Measurements from ENCODE around the gene KRT86. TPM values are rescaled to one million over a fixed set of nuclear protein-coding genes. Genes with fewer than 3 reads are reported as not detected.

The KRT86 gene
- 0.21 and 0.72 TPM in 2 replicates for total RNA-seq

DNA sequence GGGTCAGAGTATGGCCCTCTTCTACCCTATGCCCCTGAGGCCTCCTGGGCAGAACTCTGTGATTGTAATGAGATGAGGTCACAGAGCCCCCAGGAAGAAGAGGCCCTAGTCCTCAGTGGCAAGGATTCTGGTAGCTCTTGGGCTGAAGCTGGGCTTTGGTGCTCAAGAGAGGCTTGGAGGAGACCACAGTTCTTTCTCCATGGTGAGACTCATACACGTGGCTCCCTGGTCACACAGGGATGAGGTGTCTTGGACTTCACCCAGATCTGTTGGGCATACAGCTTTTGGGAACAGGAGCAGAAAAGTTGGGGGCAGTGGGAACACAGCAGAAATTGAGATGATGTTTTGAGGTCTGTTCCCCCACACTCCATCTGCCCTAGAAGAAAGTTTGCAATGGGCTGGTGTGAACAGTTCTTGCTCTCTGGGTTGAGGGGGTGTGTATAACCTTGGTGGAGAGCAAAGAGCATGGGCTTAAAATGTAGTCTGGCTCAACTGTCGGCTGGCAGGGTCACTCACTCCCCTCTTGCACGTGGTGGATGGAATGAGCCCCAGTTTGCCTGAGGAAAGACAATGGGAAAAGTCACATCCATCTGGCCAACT, at the start of gene KRT86:
Gene KRT86 (plus strand): TSS at position 125 of the 600 bp plus-strand sequence. CDS start 27,272 bp downstream, outside the sequence.

DNA sequence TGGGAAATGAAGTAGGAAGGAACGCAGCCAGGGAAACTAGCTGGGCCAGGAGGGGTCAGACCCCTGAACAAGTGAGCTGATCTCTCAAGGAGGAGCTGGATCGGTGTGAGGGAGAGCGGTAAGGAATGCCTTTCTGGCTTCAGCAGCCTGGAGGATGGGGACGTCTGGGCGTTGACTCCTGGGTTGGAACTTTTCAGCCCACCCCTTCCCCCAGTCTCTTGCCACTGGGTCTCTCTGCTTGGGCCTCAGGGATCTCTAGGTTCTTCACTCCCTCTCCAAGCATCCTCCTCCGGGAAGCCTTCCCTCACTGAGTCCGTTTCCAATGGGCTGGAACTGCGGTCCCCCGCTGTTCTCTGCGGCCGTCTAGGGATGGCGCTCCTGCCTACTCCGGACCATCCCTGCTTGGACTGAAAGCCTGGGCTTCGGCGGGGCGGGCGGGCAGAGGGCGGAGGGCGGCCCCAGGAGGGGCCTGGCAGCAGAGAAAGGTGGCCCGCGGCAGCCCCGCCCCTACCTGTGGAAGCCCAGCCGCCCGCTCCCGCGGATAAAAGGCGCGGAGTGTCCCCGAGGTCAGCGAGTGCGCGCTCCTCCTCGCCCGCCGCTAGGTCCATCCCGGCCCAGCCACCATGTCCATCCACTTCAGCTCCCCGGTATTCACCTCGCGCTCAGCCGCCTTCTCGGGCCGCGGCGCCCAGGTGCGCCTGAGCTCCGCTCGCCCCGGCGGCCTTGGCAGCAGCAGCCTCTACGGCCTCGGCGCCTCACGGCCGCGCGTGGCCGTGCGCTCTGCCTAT, 41.6 kb upstream of the KRT86 start, which contains the start of gene KRT7:
Gene KRT7 (plus strand): TSS at position 570 of the 788 bp plus-strand sequence. CDS start 54 bp downstream, at position 624.

GRCh38 chr12:52291267-52291935, 17.0 kb downstream of the KRT86 start, which contains the start of gene KRT81:
TSS of gene KRT81 (minus strand) at chr12:52291534. CDS start at chr12:52291465, 69 bp downstream.

GRCh38 chr12:52320784-52321400, 46.4 kb downstream of the KRT86 start, which contains the start of gene KRT83:
TSS of gene KRT83 (minus strand) at chr12:52321398. CDS start at chr12:52321335, 63 bp downstream.

Other genes with a start within 250 kb of the KRT86 start
- gene NR4A1, start 223.2 kb upstream of the KRT86 start, total RNA-seq = 0.72 and 2.8 TPM in 2 replicates
- gene ATG101, start 204.7 kb upstream of the KRT86 start, total RNA-seq = 76.1 and 124 TPM in 2 replicates
- gene SMIM41, start 194.9 kb upstream of the KRT86 start, total RNA-seq = not detected in 2 replicates
- 8.3 and 11.8 TPM in 2 replicates for gene KRT80, start 82.6 kb upstream of the KRT86 start, total RNA-seq
- 775 and 1,618 TPM in 2 replicates for gene KRT7, start 41.4 kb upstream of the KRT86 start, total RNA-seq
- gene KRT81, start 16.9 kb downstream of the KRT86 start, total RNA-seq = 10.8 TPM in 1 of 2 replicates, not detected in the other
- under 0.01 and 0.21 TPM in 2 replicates for gene KRT83, start 46.8 kb downstream of the KRT86 start, total RNA-seq
- not detected in 2 replicates for gene KRT85, start 92.8 kb downstream of the KRT86 start, total RNA-seq
- gene KRT84, start 111.0 kb downstream of the KRT86 start, total RNA-seq = 0.21 TPM in 1 of 2 replicates, not detected in the other
- gene KRT82, start 131.7 kb downstream of the KRT86 start, total RNA-seq = not detected in 2 replicates
- gene KRT75, start 159.7 kb downstream of the KRT86 start, total RNA-seq = 1.1 and 87.0 TPM in 2 replicates
- 310 and 1,936 TPM in 2 replicates for gene KRT6B, start 177.5 kb downstream of the KRT86 start, total RNA-seq
- gene KRT6C, start 199.2 kb downstream of the KRT86 start, total RNA-seq = 22.0 and 155 TPM in 2 replicates
- 10,133 and 10,410 TPM in 2 replicates for gene KRT6A, start 218.6 kb downstream of the KRT86 start, total RNA-seq
- 7,035 and 9,280 TPM in 2 replicates for gene KRT5, start 245.7 kb downstream of the KRT86 start, total RNA-seq

Data from tracheal epithelial cell (primary cell).